ENCODE data around the gene OLA1. TPM values are rescaled to one million over a fixed set of nuclear protein-coding genes. Genes with fewer than 3 reads are reported as not detected.

OLA1 gene
- total RNA-seq, 3 donors from 2014 or later: 56.0 to 73.7 (median 69.1) TPM

- no peaks in the 10 kb centered on the region for H3K27me3 ChIP-seq
- intact Hi-C loops (cut with DNase I; ENCODE audit: low total_unique reads): no loop called here
- TF ChIP-seq CTCF (IDR thresholded peaks at IDR 0.05): no peak
- no peak for TF ChIP-seq POLR2A (IDR thresholded peaks at IDR 0.05)
- no peak for TF ChIP-seq POLR2AphosphoS5 (IDR thresholded peaks at IDR 0.05)
- no peak overlapping the region for H3K4me3 ChIP-seq
- no peaks in the 10 kb centered on the region for H3K4me1 ChIP-seq
- no peaks in the 10 kb centered on the region for H3K36me3 ChIP-seq
- no peak overlapping the region for H3K27ac ChIP-seq
- no peak for DNase-seq (ENCODE audit: low spot score in 2 of 2)
- no peaks in the 10 kb centered on the region for H3K9me3 ChIP-seq
Observed at GRCh38 chr2:174153757-174154680, 94.3 kb downstream of the OLA1 start.

GRCh38 chr2:174149530-174149929 lies 98.8 kb downstream of the OLA1 start:
- TF ChIP-seq CTCF (IDR thresholded peaks at IDR 0.05) (no peak), POLR2A (IDR thresholded peaks at IDR 0.05) (no peak), POLR2AphosphoS5 (IDR thresholded peaks at IDR 0.05) (no peak)
- Histone ChIP-seq H3K4me3 (no peak overlapping the region), H3K9me3 (no peaks in the 10 kb centered on the region), H3K27ac (no peak overlapping the region), H3K36me3 (no peaks in the 10 kb centered on the region), H3K4me1 (no peaks in the 10 kb centered on the region), H3K27me3 (no peaks in the 10 kb centered on the region)
- intact Hi-C loops (cut with DNase I; ENCODE audit: low total_unique reads): no loop called here
- no peak for DNase-seq (ENCODE audit: low spot score in 2 of 2)

DNA sequence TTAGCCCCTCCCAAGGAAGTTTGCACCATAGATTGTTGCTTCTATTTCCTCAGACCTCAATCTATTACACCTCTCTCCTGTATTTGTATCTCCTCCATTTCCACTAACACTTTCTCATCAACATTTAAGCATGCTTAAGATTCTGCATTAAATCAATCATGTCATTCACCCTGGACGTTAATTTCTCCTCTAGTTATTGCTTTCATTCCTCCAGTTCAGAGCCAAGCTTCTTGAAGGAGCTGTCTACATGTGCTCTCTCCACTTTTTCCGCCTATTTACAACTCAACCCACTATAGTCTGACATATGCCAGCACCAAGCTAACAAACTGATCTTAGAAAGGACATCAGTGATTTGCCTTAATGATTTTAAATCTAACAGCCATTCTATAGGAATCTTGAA lies 99.5 kb downstream of the OLA1 start:
- TF ChIP-seq POLR2A (IDR thresholded peaks at IDR 0.05): no peak
- no peak for TF ChIP-seq CTCF (IDR thresholded peaks at IDR 0.05)
- no peak for TF ChIP-seq POLR2AphosphoS5 (IDR thresholded peaks at IDR 0.05)
- no peaks in the 10 kb centered on the region for H3K27me3 ChIP-seq
- intact Hi-C loops (cut with DNase I; ENCODE audit: low total_unique reads): no loop called here
- DNase-seq (ENCODE audit: low spot score in 2 of 2): no peak
- H3K4me3 ChIP-seq: no peak overlapping the region
- H3K4me1 ChIP-seq: no peaks in the 10 kb centered on the region
- H3K36me3 ChIP-seq: no peaks in the 10 kb centered on the region
- no peak overlapping the region for H3K27ac ChIP-seq
- no peaks in the 10 kb centered on the region for H3K9me3 ChIP-seq

- H3K27ac ChIP-seq: no peak overlapping the region
- no peak overlapping the region for H3K4me3 ChIP-seq
- no peak for DNase-seq (ENCODE audit: low spot score in 2 of 2)
- H3K9me3 ChIP-seq: no peaks in the 10 kb centered on the region
- TF ChIP-seq POLR2AphosphoS5 (IDR thresholded peaks at IDR 0.05): no peak
- no peak for TF ChIP-seq CTCF (IDR thresholded peaks at IDR 0.05)
- TF ChIP-seq POLR2A (IDR thresholded peaks at IDR 0.05): no peak
- H3K36me3 ChIP-seq: no peaks in the 10 kb centered on the region
- H3K4me1 ChIP-seq: no peaks in the 10 kb centered on the region
- no peaks in the 10 kb centered on the region for H3K27me3 ChIP-seq
- intact Hi-C loops (cut with DNase I; ENCODE audit: low total_unique reads): no loop called here
Observed at GRCh38 chr2:174145827-174146226, 102.5 kb downstream of the OLA1 start.

- intact Hi-C loops (cut with DNase I; ENCODE audit: low total_unique reads): no loop called here
- no peak for DNase-seq (ENCODE audit: low spot score in 2 of 2)
- Histone ChIP-seq H3K27me3 (no peaks in the 10 kb centered on the region), H3K27ac (no peak overlapping the region), H3K36me3 (no peaks in the 10 kb centered on the region), H3K4me1 (no peaks in the 10 kb centered on the region), H3K9me3 (no peaks in the 10 kb centered on the region), H3K4me3 (no peak overlapping the region)
- no peak for TF ChIP-seq POLR2AphosphoS5 (IDR thresholded peaks at IDR 0.05)
- TF ChIP-seq CTCF (IDR thresholded peaks at IDR 0.05): no peak
- TF ChIP-seq POLR2A (IDR thresholded peaks at IDR 0.05): no peak
Observed at GRCh38 chr2:174142290-174142689, 106.0 kb downstream of the OLA1 start.

Data from breast epithelium (tissue), 4 donors.